HG03521 (cell line): ENCODE measurements around the gene ARHGAP21.
"Not testable (repeated sequence)": the region's sequence is repeated elsewhere in the genome, so short reads cannot be mapped to it uniquely, and the experiment has no call there.

Experiments
- ATAC-seq: cut with Tn5 transposase; IDR thresholded peaks from one replicate; pipeline ENCODE4 v1.9.1; 2021; ENCODE audit warnings: mild to moderate bottlenecking, moderate library complexity; ENCODE audit not compliant: unreplicated experiment

The ARHGAP21 gene

GRCh38 chr10:24723788-24724380 is at the start of gene ARHGAP21:
Gene ARHGAP21 (minus strand): TSS chr10:24723887. CDS start chr10:24721899, 1,988 bp downstream.
- ATAC-seq = peak; percentile 34

GRCh38 chr10:24771943-24772694 is 48.4 kb upstream of the ARHGAP21 start:
- no peak for ATAC-seq

- not testable (repeated sequence) for ATAC-seq
Observed at GRCh38 chr10:24764991-24765390, 41.3 kb upstream of the ARHGAP21 start.

- ATAC-seq = no peak
Observed at GRCh38 chr10:24762966-24763623, 39.4 kb upstream of the ARHGAP21 start.

GRCh38 chr10:24762161-24762924 is 38.7 kb upstream of the ARHGAP21 start:
- ATAC-seq = no peak

- no peak for ATAC-seq
Observed at GRCh38 chr10:24759672-24760071, 36.0 kb upstream of the ARHGAP21 start.

- ATAC-seq = not testable (repeated sequence)
Observed at GRCh38 chr10:24758254-24758653, 34.6 kb upstream of the ARHGAP21 start.

- ATAC-seq = no peak
Observed at GRCh38 chr10:24756283-24756682, 32.6 kb upstream of the ARHGAP21 start.

GRCh38 chr10:24751716-24752115 is 28.0 kb upstream of the ARHGAP21 start:
- ATAC-seq = no peak

- ATAC-seq = no peak
Observed at GRCh38 chr10:24750695-24751094, 27.0 kb upstream of the ARHGAP21 start.

GRCh38 chr10:24748214-24748613 is 24.5 kb upstream of the ARHGAP21 start:
- ATAC-seq = no peak

GRCh38 chr10:24744946-24745345 is 21.3 kb upstream of the ARHGAP21 start:
- ATAC-seq = no peak

- no peak for ATAC-seq
Observed at GRCh38 chr10:24740714-24741113, 17.0 kb upstream of the ARHGAP21 start.

GRCh38 chr10:24737001-24737400 is 13.3 kb upstream of the ARHGAP21 start:
- ATAC-seq = no peak

GRCh38 chr10:24731942-24732341 is 8.3 kb upstream of the ARHGAP21 start:
- no peak for ATAC-seq

- ATAC-seq = no peak
Observed at GRCh38 chr10:24730811-24731210, 7.1 kb upstream of the ARHGAP21 start.

- ATAC-seq = no peak
Observed at GRCh38 chr10:24727786-24728185, 4.1 kb upstream of the ARHGAP21 start.

- no peak for ATAC-seq
Observed at GRCh38 chr10:24726626-24727025, 2.9 kb upstream of the ARHGAP21 start.

- ATAC-seq = not testable (repeated sequence)
Observed at GRCh38 chr10:24726029-24726428, 2.3 kb upstream of the ARHGAP21 start.

GRCh38 chr10:24724381-24725228 is 918 bp upstream of the ARHGAP21 start:
- peak; percentile 83 for ATAC-seq
